GM23338 (cell line): Measurements from ENCODE around the gene ACCS. TPM values are rescaled to one million over a fixed set of nuclear protein-coding genes. Genes with fewer than 3 reads are reported as not detected.

Experiments used
- ATAC-seq: fragments of 200-7000 bp; cut with Tn5 transposase; 3 replicates; pipeline ENCODE4 v1.9.1; 2020
- DNase-seq: peaks from one replicate; pipeline ENCODE4 v3.0.0-alpha.2; 2015; ENCODE audit warnings: low spot score
- H2AFZ ChIP-seq: fragments of 200-600 bp; sonication (generic); 2 replicates; pipeline ENCODE4 v1.8.0; 2016; ENCODE audit warnings: antibody characterized with exemption, mild to moderate bottlenecking, moderate library complexity
- H3F3A ChIP-seq: fragments of 200-600 bp; sonication (generic); replicated peaks from 2 replicates; pipeline ENCODE4 v1.8.0; 2017; ENCODE audit warnings: antibody characterized with exemption, mixed run types, low read depth
- H3K27ac ChIP-seq: fragments of 200-600 bp; sonication (generic); 2 replicates; pipeline ENCODE4 v1.6.1; 2016; ENCODE audit warnings: low read depth
- H3K27me3 ChIP-seq: fragments of 200-600 bp; sonication (generic); 2 replicates; pipeline ENCODE4 v1.8.0; 2016; ENCODE audit warnings: mild to moderate bottlenecking, mixed run types, moderate library complexity; ENCODE audit not compliant: insufficient read depth
- H3K36me3 ChIP-seq: fragments of 200-600 bp; sonication (generic); 2 replicates; pipeline ENCODE4 v1.8.0; 2016; ENCODE audit warnings: mild to moderate bottlenecking; ENCODE audit not compliant: insufficient read depth
- H3K4me1 ChIP-seq: fragments of 200-600 bp; sonication (generic); 2 replicates; pipeline ENCODE4 v1.8.0; 2016; ENCODE audit warnings: mild to moderate bottlenecking, moderate library complexity; ENCODE audit not compliant: insufficient read depth
- H3K4me2 ChIP-seq: fragments of 200-600 bp; sonication (generic); 2 replicates; pipeline ENCODE4 v1.7.1; 2017; ENCODE audit warnings: mixed run types
- H3K4me3 ChIP-seq: fragments of 200-600 bp; sonication (generic); 2 replicates; pipeline ENCODE4 v1.6.1; 2016; ENCODE audit warnings: mixed run types
- H3K79me2 ChIP-seq: fragments of 200-600 bp; sonication (generic); replicated peaks from 2 replicates; pipeline ENCODE4 v1.8.0; 2017; ENCODE audit warnings: mild to moderate bottlenecking; ENCODE audit not compliant: insufficient read depth
- H3K9me2 ChIP-seq: fragments of 200-600 bp; sonication (generic); 2 replicates; pipeline ENCODE4 v1.8.0; 2017; ENCODE audit not compliant: insufficient read depth
- H4K20me1 ChIP-seq: fragments of 200-600 bp; sonication (generic); replicated peaks from 2 replicates; pipeline ENCODE4 v1.8.0; 2017; ENCODE audit warnings: mild to moderate bottlenecking; ENCODE audit not compliant: insufficient read depth
- H3K27ac Mint-ChIP-seq: 2 replicates; pipeline ENCODE4 v1.8.0; 2020; ENCODE audit warnings: inconsistent platforms, mild to moderate bottlenecking, moderate library complexity, mixed read lengths
- H3K27me3 Mint-ChIP-seq: 3 replicates; pipeline ENCODE4 v1.8.0; 2022; ENCODE audit warnings: low read depth, mild to moderate bottlenecking, moderate library complexity, mixed read lengths, inconsistent platforms; ENCODE audit not compliant: insufficient read depth, poor library complexity
- H3K36me3 Mint-ChIP-seq: 3 replicates; pipeline ENCODE4 v1.8.0; 2021; ENCODE audit warnings: low read depth, mild to moderate bottlenecking, inconsistent platforms, moderate library complexity, mixed read lengths
- H3K4me1 Mint-ChIP-seq: 3 replicates; pipeline ENCODE4 v1.8.0; 2020; ENCODE audit warnings: mild to moderate bottlenecking, inconsistent platforms, mixed read lengths
- H3K4me3 Mint-ChIP-seq: 3 replicates; pipeline ENCODE4 v1.8.0; 2021; ENCODE audit warnings: moderate library complexity, mild to moderate bottlenecking, inconsistent platforms, mixed read lengths
- H3K9me3 Mint-ChIP-seq: 3 replicates; pipeline ENCODE4 v1.8.0; 2020; ENCODE audit warnings: moderate library complexity, mild to moderate bottlenecking, inconsistent platforms, mixed read lengths
- CREB1 ChIP-seq: fragments of 250-450 bp; sonication (Bioruptor Pico); IDR thresholded peaks from 2 replicates; pipeline ENCODE4 v1.5.0; 2020; ENCODE audit warnings: low read depth, mild to moderate bottlenecking, moderate library complexity
- EZH2 ChIP-seq: fragments of 200-600 bp; sonication (generic); IDR thresholded peaks from one replicate; pipeline ENCODE4 v1.8.0; 2017; ENCODE audit warnings: antibody characterized with exemption, mild to moderate bottlenecking, low read depth; ENCODE audit not compliant: unreplicated experiment
- EZH2phosphoT487 ChIP-seq: fragments of 200-600 bp; sonication (generic); IDR thresholded peaks from one replicate; pipeline ENCODE4 v1.8.1; 2018; ENCODE audit warnings: antibody characterized with exemption; ENCODE audit not compliant: unreplicated experiment
- JUNB ChIP-seq: IDR thresholded peaks from one replicate; pipeline ENCODE4 v1.6.1; 2016; ENCODE audit warnings: antibody characterized with exemption; ENCODE audit not compliant: unreplicated experiment
- NANOG ChIP-seq: IDR thresholded peaks from 2 replicates; pipeline ENCODE4 v1.6.1; 2016; ENCODE audit warnings: antibody characterized with exemption, borderline replicate concordance
- POLR2AphosphoS5 ChIP-seq: IDR thresholded peaks from 2 replicates; pipeline ENCODE4 v1.6.1; 2016; ENCODE audit warnings: antibody characterized with exemption, low read depth
- STAT1 ChIP-seq: IDR thresholded peaks from one replicate; pipeline ENCODE4 v1.6.1; 2016; ENCODE audit warnings: antibody characterized with exemption; ENCODE audit not compliant: unreplicated experiment
- ZNF114 ChIP-seq: fragments of 250-450 bp; sonication (Bioruptor Pico); IDR thresholded peaks from 2 replicates; pipeline ENCODE4 v1.5.0; 2020; ENCODE audit warnings: mild to moderate bottlenecking, moderate library complexity
- ZNF331 ChIP-seq: fragments of 250-450 bp; sonication (Bioruptor Pico); IDR thresholded peaks from 2 replicates; pipeline ENCODE4 v1.5.0; 2020; ENCODE audit warnings: low read depth, mild to moderate bottlenecking, moderate library complexity
- polyA plus RNA-seq: library from polyadenylated mRNA; unstranded; fragments of >200 nt; fragmentation: Nextera tagmentation; extraction: Ambion mirVana; gene quantifications from 2 replicates; pipeline ENCODE4 v1.2.1, GENCODE V29; 2016
- total RNA-seq: library from RNA; depleted of rRNA; stranded (reverse); fragments of >200 nt; shearing (Covaris generic); gene quantifications from 2 replicates; pipeline ENCODE4 v1.2.3, GENCODE V29; 2014
- TF ChIP-seq, protein P1 (sequence below), 2 experiments: fragments of 200-600 bp in 1 of 2; sonication (generic) in 1 of 2; conservative IDR thresholded peaks; 2 replicates each; pipeline versions ENCODE4 v1.5.1 to v1.6.1; 2016 to 2017; ENCODE audit warnings: antibody characterized with exemption in 2 of 2, low read depth in 2 of 2, mild to moderate bottlenecking in 2 of 2, moderate library complexity in 1 of 2
- TF ChIP-seq, protein P2 (sequence below): IDR thresholded peaks from 2 replicates; pipeline ENCODE4 v1.6.1; 2016; ENCODE audit warnings: antibody characterized with exemption
- TF ChIP-seq, protein P3 (sequence below): IDR thresholded peaks from one replicate; pipeline ENCODE4 v1.6.1; 2018; ENCODE audit warnings: antibody characterized with exemption; ENCODE audit not compliant: unreplicated experiment
- TF ChIP-seq, protein P4 (sequence below): fragments of 250-450 bp; sonication (Bioruptor Pico); IDR thresholded peaks from 2 replicates; pipeline ENCODE4 v1.5.0; 2020; ENCODE audit warnings: mild to moderate bottlenecking, moderate library complexity

The ACCS gene
- total and polyA plus RNA-seq, 2 experiments from 2014 or later, result 3.6 to 6.6 TPM

DNA sequence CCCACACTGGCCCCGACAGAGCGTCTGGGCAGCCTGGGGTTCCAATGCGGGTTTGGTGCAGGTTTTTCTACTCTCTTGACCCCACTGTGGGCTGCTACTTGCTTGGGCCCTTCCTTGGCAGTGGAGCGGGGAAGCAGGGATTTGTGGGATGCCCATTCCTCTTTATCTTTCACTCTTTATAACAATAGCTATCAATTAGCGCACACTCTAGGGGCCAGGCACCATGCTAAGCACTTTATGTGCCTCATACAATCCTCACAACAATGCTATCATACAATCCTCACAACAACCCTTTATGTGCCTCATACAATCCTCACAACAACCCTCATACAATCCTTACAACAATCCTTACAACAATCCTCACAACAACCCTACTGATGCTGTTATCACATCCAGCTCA, 12.7 kb downstream of the ACCS start:
- no peaks in the 10 kb centered on the region for H3K4me1 ChIP-seq
- no peaks in the 10 kb centered on the region for H3K27me3 ChIP-seq
- H3K79me2 ChIP-seq, result no peaks in the 10 kb centered on the region
- Mint-ChIP-seq H3K36me3 (peaks cover 4% of the 10 kb centered on the region; the same call in 2 of the 3 replicates), H3K4me1 (0 out of 3 replicates have a peak, but pooled peaks cover 4% of the 10 kb centered on the region), H3K27me3 (no peaks in the 10 kb centered on the region), H3K27ac (no peak overlapping the region), H3K9me3 (no peaks in the 10 kb centered on the region; the same call in 2 of the 3 replicates), H3K4me3 (no peak overlapping the region)
- no peaks in the 10 kb centered on the region for H3K9me2 ChIP-seq
- H4K20me1 ChIP-seq, result no peaks in the 10 kb centered on the region
- H3K27ac ChIP-seq, result no peak overlapping the region
- H3K4me2 ChIP-seq, result no peak overlapping the region
- H3K36me3 ChIP-seq, result no peaks in the 10 kb centered on the region
- no peak overlapping the region for H2AFZ ChIP-seq
- TF ChIP-seq, protein P1, sequence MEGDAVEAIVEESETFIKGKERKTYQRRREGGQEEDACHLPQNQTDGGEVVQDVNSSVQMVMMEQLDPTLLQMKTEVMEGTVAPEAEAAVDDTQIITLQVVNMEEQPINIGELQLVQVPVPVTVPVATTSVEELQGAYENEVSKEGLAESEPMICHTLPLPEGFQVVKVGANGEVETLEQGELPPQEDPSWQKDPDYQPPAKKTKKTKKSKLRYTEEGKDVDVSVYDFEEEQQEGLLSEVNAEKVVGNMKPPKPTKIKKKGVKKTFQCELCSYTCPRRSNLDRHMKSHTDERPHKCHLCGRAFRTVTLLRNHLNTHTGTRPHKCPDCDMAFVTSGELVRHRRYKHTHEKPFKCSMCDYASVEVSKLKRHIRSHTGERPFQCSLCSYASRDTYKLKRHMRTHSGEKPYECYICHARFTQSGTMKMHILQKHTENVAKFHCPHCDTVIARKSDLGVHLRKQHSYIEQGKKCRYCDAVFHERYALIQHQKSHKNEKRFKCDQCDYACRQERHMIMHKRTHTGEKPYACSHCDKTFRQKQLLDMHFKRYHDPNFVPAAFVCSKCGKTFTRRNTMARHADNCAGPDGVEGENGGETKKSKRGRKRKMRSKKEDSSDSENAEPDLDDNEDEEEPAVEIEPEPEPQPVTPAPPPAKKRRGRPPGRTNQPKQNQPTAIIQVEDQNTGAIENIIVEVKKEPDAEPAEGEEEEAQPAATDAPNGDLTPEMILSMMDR (conservative IDR thresholded peaks at IDR 0.05; ENCODE audit: low read depth in 2 of 2), result no peak
- no peak for TF ChIP-seq CREB1 (CRISPR knock-in tag)
- no peak for TF ChIP-seq ZNF331
- TF ChIP-seq EZH2phosphoT487, result no peak
- no peak for TF ChIP-seq STAT1
- TF ChIP-seq JUNB, result no peak
- TF ChIP-seq, protein P2, sequence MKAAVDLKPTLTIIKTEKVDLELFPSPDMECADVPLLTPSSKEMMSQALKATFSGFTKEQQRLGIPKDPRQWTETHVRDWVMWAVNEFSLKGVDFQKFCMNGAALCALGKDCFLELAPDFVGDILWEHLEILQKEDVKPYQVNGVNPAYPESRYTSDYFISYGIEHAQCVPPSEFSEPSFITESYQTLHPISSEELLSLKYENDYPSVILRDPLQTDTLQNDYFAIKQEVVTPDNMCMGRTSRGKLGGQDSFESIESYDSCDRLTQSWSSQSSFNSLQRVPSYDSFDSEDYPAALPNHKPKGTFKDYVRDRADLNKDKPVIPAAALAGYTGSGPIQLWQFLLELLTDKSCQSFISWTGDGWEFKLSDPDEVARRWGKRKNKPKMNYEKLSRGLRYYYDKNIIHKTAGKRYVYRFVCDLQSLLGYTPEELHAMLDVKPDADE, result no peak
- no peak for TF ChIP-seq EZH2
- TF ChIP-seq, protein P3, sequence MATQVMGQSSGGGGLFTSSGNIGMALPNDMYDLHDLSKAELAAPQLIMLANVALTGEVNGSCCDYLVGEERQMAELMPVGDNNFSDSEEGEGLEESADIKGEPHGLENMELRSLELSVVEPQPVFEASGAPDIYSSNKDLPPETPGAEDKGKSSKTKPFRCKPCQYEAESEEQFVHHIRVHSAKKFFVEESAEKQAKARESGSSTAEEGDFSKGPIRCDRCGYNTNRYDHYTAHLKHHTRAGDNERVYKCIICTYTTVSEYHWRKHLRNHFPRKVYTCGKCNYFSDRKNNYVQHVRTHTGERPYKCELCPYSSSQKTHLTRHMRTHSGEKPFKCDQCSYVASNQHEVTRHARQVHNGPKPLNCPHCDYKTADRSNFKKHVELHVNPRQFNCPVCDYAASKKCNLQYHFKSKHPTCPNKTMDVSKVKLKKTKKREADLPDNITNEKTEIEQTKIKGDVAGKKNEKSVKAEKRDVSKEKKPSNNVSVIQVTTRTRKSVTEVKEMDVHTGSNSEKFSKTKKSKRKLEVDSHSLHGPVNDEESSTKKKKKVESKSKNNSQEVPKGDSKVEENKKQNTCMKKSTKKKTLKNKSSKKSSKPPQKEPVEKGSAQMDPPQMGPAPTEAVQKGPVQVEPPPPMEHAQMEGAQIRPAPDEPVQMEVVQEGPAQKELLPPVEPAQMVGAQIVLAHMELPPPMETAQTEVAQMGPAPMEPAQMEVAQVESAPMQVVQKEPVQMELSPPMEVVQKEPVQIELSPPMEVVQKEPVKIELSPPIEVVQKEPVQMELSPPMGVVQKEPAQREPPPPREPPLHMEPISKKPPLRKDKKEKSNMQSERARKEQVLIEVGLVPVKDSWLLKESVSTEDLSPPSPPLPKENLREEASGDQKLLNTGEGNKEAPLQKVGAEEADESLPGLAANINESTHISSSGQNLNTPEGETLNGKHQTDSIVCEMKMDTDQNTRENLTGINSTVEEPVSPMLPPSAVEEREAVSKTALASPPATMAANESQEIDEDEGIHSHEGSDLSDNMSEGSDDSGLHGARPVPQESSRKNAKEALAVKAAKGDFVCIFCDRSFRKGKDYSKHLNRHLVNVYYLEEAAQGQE, result no peak
- no peak for TF ChIP-seq POLR2AphosphoS5
- TF ChIP-seq, protein P4, sequence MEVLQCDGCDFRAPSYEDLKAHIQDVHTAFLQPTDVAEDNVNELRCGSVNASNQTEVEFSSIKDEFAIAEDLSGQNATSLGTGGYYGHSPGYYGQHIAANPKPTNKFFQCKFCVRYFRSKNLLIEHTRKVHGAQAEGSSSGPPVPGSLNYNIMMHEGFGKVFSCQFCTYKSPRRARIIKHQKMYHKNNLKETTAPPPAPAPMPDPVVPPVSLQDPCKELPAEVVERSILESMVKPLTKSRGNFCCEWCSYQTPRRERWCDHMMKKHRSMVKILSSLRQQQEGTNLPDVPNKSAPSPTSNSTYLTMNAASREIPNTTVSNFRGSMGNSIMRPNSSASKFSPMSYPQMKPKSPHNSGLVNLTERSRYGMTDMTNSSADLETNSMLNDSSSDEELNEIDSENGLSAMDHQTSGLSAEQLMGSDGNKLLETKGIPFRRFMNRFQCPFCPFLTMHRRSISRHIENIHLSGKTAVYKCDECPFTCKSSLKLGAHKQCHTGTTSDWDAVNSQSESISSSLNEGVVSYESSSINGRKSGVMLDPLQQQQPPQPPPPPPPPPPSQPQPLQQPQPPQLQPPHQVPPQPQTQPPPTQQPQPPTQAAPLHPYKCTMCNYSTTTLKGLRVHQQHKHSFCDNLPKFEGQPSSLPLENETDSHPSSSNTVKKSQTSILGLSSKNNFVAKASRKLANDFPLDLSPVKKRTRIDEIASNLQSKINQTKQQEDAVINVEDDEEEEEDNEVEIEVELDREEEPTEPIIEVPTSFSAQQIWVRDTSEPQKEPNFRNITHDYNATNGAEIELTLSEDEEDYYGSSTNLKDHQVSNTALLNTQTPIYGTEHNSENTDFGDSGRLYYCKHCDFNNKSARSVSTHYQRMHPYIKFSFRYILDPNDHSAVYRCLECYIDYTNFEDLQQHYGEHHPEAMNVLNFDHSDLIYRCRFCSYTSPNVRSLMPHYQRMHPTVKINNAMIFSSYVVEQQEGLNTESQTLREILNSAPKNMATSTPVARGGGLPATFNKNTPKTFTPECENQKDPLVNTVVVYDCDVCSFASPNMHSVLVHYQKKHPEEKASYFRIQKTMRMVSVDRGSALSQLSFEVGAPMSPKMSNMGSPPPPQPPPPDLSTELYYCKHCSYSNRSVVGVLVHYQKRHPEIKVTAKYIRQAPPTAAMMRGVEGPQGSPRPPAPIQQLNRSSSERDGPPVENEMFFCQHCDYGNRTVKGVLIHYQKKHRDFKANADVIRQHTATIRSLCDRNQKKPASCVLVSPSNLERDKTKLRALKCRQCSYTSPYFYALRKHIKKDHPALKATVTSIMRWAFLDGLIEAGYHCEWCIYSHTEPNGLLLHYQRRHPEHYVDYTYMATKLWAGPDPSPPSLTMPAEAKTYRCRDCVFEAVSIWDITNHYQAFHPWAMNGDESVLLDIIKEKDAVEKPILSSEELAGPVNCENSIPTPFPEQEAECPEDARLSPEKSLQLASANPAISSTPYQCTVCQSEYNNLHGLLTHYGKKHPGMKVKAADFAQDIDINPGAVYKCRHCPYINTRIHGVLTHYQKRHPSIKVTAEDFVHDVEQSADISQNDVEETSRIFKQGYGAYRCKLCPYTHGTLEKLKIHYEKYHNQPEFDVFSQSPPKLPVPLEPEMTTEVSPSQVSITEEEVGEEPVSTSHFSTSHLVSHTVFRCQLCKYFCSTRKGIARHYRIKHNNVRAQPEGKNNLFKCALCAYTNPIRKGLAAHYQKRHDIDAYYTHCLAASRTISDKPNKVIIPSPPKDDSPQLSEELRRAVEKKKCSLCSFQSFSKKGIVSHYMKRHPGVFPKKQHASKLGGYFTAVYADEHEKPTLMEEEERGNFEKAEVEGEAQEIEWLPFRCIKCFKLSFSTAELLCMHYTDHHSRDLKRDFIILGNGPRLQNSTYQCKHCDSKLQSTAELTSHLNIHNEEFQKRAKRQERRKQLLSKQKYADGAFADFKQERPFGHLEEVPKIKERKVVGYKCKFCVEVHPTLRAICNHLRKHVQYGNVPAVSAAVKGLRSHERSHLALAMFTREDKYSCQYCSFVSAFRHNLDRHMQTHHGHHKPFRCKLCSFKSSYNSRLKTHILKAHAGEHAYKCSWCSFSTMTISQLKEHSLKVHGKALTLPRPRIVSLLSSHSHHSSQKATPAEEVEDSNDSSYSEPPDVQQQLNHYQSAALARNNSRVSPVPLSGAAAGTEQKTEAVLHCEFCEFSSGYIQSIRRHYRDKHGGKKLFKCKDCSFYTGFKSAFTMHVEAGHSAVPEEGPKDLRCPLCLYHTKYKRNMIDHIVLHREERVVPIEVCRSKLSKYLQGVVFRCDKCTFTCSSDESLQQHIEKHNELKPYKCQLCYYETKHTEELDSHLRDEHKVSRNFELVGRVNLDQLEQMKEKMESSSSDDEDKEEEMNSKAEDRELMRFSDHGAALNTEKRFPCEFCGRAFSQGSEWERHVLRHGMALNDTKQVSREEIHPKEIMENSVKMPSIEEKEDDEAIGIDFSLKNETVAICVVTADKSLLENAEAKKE (CRISPR knock-in tag), result no peak
- no peak for TF ChIP-seq ZNF114 (CRISPR knock-in tag)
- TF ChIP-seq NANOG, result no peak
- DNase-seq, result no peak
- peak; percentile 34 for ATAC-seq
- H3K4me3 ChIP-seq, result no peak overlapping the region
- H3F3A ChIP-seq, result no peaks in the 10 kb centered on the region
